ENCODE results near the gene XRRA1.
"Not testable (repeated sequence)": the region's sequence is repeated elsewhere in the genome, so short reads cannot be mapped to it uniquely, and the experiment has no call there.

XRRA1 gene

GRCh38 chr11:74838188-74838587 lies 110.7 kb downstream of the XRRA1 start:
- H3K4me2 ChIP-seq (ENCODE audit: low read depth, low read length, poor library complexity, severe bottlenecking) = no peak overlapping the region
- H3K4me3 ChIP-seq (ENCODE audit: low read length, poor library complexity, severe bottlenecking) = no peak overlapping the region
- H3K79me2 ChIP-seq (ENCODE audit: insufficient read depth, low read length) = no peaks in the 10 kb centered on the region
- TF ChIP-seq CTCF (conservative IDR thresholded peaks at IDR 0.05; ENCODE audit: low read length) = no peak
- no peak for TF ChIP-seq EZH2phosphoT487 (IDR thresholded peaks at IDR 0.05; ENCODE audit: borderline replicate concordance)
- no peaks in the 10 kb centered on the region for H3K27me3 ChIP-seq (ENCODE audit: insufficient read depth, low read length, poor library complexity, severe bottlenecking)
- no peak overlapping the region for H3K9ac ChIP-seq (ENCODE audit: low read depth, low read length, poor library complexity, severe bottlenecking)
- no peaks in the 10 kb centered on the region for H3K9me2 ChIP-seq (replicated peaks; ENCODE audit: low read depth, low read length)
- H3K36me3 ChIP-seq (ENCODE audit: insufficient read depth, low read length) = peaks cover 68% of the 10 kb centered on the region
- H3K4me1 ChIP-seq (ENCODE audit: insufficient read depth, low read length, poor library complexity, severe bottlenecking) = peaks cover 16% of the 10 kb centered on the region
- no peaks in the 10 kb centered on the region for H3F3A ChIP-seq (ENCODE audit: low read depth)
- H4K20me1 ChIP-seq (ENCODE audit: insufficient read depth, low read length, poor library complexity, severe bottlenecking) = no peaks in the 10 kb centered on the region
- no peaks in the 10 kb centered on the region for H3K9me3 ChIP-seq (ENCODE audit: insufficient read depth, low read depth, low read length)
- H2AFZ ChIP-seq (ENCODE audit: low read length) = no peak overlapping the region

DNA sequence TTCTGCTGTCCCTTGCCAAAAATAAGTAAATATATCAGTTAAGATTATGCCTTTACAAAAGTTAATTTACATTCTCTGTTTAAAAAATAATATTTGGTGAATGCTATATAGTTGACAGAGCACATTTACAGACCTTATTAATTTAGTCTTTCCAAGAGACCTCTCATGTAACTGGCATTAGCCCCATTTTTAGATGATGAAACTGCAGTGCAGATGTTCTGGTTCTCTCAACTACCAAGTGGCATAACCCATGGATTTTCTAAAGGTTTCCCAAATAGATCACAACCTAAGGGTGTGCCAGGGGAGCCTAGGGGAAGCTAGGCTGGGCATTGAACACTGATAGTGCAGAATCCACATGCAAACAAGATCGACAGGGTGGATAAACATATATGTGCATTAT lies 111.7 kb downstream of the XRRA1 start:
- no peak overlapping the region for H2AFZ ChIP-seq (ENCODE audit: low read length)
- TF ChIP-seq EZH2phosphoT487 (IDR thresholded peaks at IDR 0.05; ENCODE audit: borderline replicate concordance) (no peak), CTCF (conservative IDR thresholded peaks at IDR 0.05; ENCODE audit: low read length) (no peak)
- no peak overlapping the region for H3K4me2 ChIP-seq (ENCODE audit: low read depth, low read length, poor library complexity, severe bottlenecking)
- H3K36me3 ChIP-seq (ENCODE audit: insufficient read depth, low read length) = peaks cover 62% of the 10 kb centered on the region
- no peaks in the 10 kb centered on the region for H3K27me3 ChIP-seq (ENCODE audit: insufficient read depth, low read length, poor library complexity, severe bottlenecking)
- H4K20me1 ChIP-seq (ENCODE audit: insufficient read depth, low read length, poor library complexity, severe bottlenecking) = no peaks in the 10 kb centered on the region
- H3K9me3 ChIP-seq (ENCODE audit: insufficient read depth, low read depth, low read length) = no peaks in the 10 kb centered on the region
- no peaks in the 10 kb centered on the region for H3F3A ChIP-seq (ENCODE audit: low read depth)
- H3K9ac ChIP-seq (ENCODE audit: low read depth, low read length, poor library complexity, severe bottlenecking) = no peak overlapping the region
- H3K4me3 ChIP-seq (ENCODE audit: low read length, poor library complexity, severe bottlenecking) = no peak overlapping the region
- H3K79me2 ChIP-seq (ENCODE audit: insufficient read depth, low read length) = no peaks in the 10 kb centered on the region
- no peaks in the 10 kb centered on the region for H3K9me2 ChIP-seq (replicated peaks; ENCODE audit: low read depth, low read length)
- peaks cover 16% of the 10 kb centered on the region for H3K4me1 ChIP-seq (ENCODE audit: insufficient read depth, low read length, poor library complexity, severe bottlenecking)

- no peaks in the 10 kb centered on the region for H3K79me2 ChIP-seq (ENCODE audit: insufficient read depth, low read length)
- peaks cover 30% of the 10 kb centered on the region for H3K9me3 ChIP-seq (ENCODE audit: insufficient read depth, low read depth, low read length)
- no peak overlapping the region for H3K9ac ChIP-seq (ENCODE audit: low read depth, low read length, poor library complexity, severe bottlenecking)
- H3K4me2 ChIP-seq (ENCODE audit: low read depth, low read length, poor library complexity, severe bottlenecking) = no peak overlapping the region
- H3K9me2 ChIP-seq (replicated peaks; ENCODE audit: low read depth, low read length) = no peaks in the 10 kb centered on the region
- no peaks in the 10 kb centered on the region for H3K4me1 ChIP-seq (ENCODE audit: insufficient read depth, low read length, poor library complexity, severe bottlenecking)
- no peaks in the 10 kb centered on the region for H3F3A ChIP-seq (ENCODE audit: low read depth)
- H2AFZ ChIP-seq (ENCODE audit: low read length) = no peak overlapping the region
- H3K4me3 ChIP-seq (ENCODE audit: low read length, poor library complexity, severe bottlenecking) = no peak overlapping the region
- H3K27me3 ChIP-seq (ENCODE audit: insufficient read depth, low read length, poor library complexity, severe bottlenecking) = no peaks in the 10 kb centered on the region
- H3K36me3 ChIP-seq (ENCODE audit: insufficient read depth, low read length) = peaks cover 66% of the 10 kb centered on the region
- TF ChIP-seq EZH2phosphoT487 (IDR thresholded peaks at IDR 0.05; ENCODE audit: borderline replicate concordance) = no peak
- TF ChIP-seq CTCF (conservative IDR thresholded peaks at IDR 0.05; ENCODE audit: low read length) = no peak
- no peaks in the 10 kb centered on the region for H4K20me1 ChIP-seq (ENCODE audit: insufficient read depth, low read length, poor library complexity, severe bottlenecking)
Observed at GRCh38 chr11:74826901-74827300, 122.0 kb downstream of the XRRA1 start.

DNA sequence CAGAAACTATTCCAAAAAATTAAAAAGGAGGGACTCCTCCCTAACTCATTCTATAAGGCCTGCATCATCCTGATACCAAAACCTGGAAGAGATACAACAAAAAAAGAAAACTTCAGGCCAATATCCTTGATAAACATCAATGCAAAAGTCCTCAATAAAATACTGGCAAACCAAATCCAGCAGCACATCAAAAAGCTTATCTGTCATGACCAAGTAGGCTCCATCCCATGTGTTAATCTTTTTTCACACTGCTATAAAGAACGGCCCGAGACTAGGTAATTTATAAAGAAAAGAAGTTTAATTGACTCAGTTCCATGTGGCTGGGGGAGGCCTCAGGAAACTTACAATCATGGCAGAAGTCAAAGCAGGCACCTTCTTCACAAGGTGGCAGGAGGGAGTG lies 123.3 kb downstream of the XRRA1 start:
- H3K4me3 ChIP-seq (ENCODE audit: low read length, poor library complexity, severe bottlenecking); H3K27me3 ChIP-seq (ENCODE audit: insufficient read depth, low read length, poor library complexity, severe bottlenecking); H2AFZ ChIP-seq (ENCODE audit: low read length); H4K20me1 ChIP-seq (ENCODE audit: insufficient read depth, low read length, poor library complexity, severe bottlenecking); H3K4me2 ChIP-seq (ENCODE audit: low read depth, low read length, poor library complexity, severe bottlenecking); H3K9ac ChIP-seq (ENCODE audit: low read depth, low read length, poor library complexity, severe bottlenecking); H3K79me2 ChIP-seq (ENCODE audit: insufficient read depth, low read length); H3K9me2 ChIP-seq (replicated peaks; ENCODE audit: low read depth, low read length); H3F3A ChIP-seq (ENCODE audit: low read depth); H3K4me1 ChIP-seq (ENCODE audit: insufficient read depth, low read length, poor library complexity, severe bottlenecking): not testable (repeated sequence)
- H3K9me3 ChIP-seq (ENCODE audit: insufficient read depth, low read depth, low read length) = peaks cover 30% of the 10 kb centered on the region
- peaks cover 72% of the 10 kb centered on the region for H3K36me3 ChIP-seq (ENCODE audit: insufficient read depth, low read length)
